Stimulated activated CD8-positive, alpha-beta memory T cell treated with anti-CD3 and anti-CD28 coated beads, Interleukin-12 subunit alpha, Interleukin-12 subunit beta, amount 100 ng/mL, for 24 hours (primary cell): Measurements from ENCODE around the gene HHLA2.
"Not testable (repeated sequence)": the region's sequence is repeated elsewhere in the genome, so short reads cannot be mapped to it uniquely, and the experiment has no call there.

Experiments
- DNase-seq: peaks from one replicate; pipeline ENCODE4 v3.0.0-alpha.2; 2020; ENCODE audit errors: extremely low read depth

HHLA2 gene

GRCh38 chr3:108296239-108296638, at the start of gene HHLA2:
HHLA2 (plus strand) TSS chr3:108296548; CDS start chr3:108351814, 55,266 bp downstream.
- no peak for DNase-seq

GRCh38 chr3:108250626-108251025, 45.7 kb upstream of the HHLA2 start:
- no peak for DNase-seq

GRCh38 chr3:108251265-108251664, 45.1 kb upstream of the HHLA2 start:
- DNase-seq: no peak

- DNase-seq: no peak
Observed at GRCh38 chr3:108251844-108252243, 44.5 kb upstream of the HHLA2 start.

- no peak for DNase-seq
Observed at GRCh38 chr3:108255131-108255530, 41.2 kb upstream of the HHLA2 start.

GRCh38 chr3:108264534-108265298, 31.6 kb upstream of the HHLA2 start:
- not testable (repeated sequence) for DNase-seq

GRCh38 chr3:108268235-108268634, 28.1 kb upstream of the HHLA2 start:
- DNase-seq: not testable (repeated sequence)

GRCh38 chr3:108271626-108272025, 24.7 kb upstream of the HHLA2 start:
- no peak for DNase-seq

GRCh38 chr3:108279066-108279465, 17.3 kb upstream of the HHLA2 start:
- not testable (repeated sequence) for DNase-seq

- DNase-seq: no peak
Observed at GRCh38 chr3:108280476-108280875, 15.9 kb upstream of the HHLA2 start.

- DNase-seq: no peak
Observed at GRCh38 chr3:108281670-108282069, 14.7 kb upstream of the HHLA2 start.

GRCh38 chr3:108283006-108283405, 13.3 kb upstream of the HHLA2 start:
- no peak for DNase-seq

- no peak for DNase-seq
Observed at GRCh38 chr3:108283989-108284388, 12.4 kb upstream of the HHLA2 start.

GRCh38 chr3:108285176-108285575, 11.2 kb upstream of the HHLA2 start:
- no peak for DNase-seq

- no peak for DNase-seq
Observed at GRCh38 chr3:108287146-108287545, 9.2 kb upstream of the HHLA2 start.

- DNase-seq: not testable (repeated sequence)
Observed at GRCh38 chr3:108288193-108288592, 8.2 kb upstream of the HHLA2 start.

- DNase-seq: no peak
Observed at GRCh38 chr3:108289159-108289558, 7.2 kb upstream of the HHLA2 start.

- no peak for DNase-seq
Observed at GRCh38 chr3:108292450-108292849, 3.9 kb upstream of the HHLA2 start.

- no peak for DNase-seq
Observed at GRCh38 chr3:108292905-108293328, 3.4 kb upstream of the HHLA2 start.

- no peak for DNase-seq
Observed at GRCh38 chr3:108293858-108294257, 2.5 kb upstream of the HHLA2 start.

GRCh38 chr3:108295421-108296175, 750 bp upstream of the HHLA2 start:
- no peak for DNase-seq

- no peak for DNase-seq
Observed at GRCh38 chr3:108297647-108298046, 1.3 kb downstream of the HHLA2 start.

GRCh38 chr3:108298056-108298455, 1.7 kb downstream of the HHLA2 start:
- DNase-seq: no peak
